SJCRH30 (cell line): ENCODE measurements around the gene HNRNPF. TPM values are rescaled to one million over a fixed set of nuclear protein-coding genes. Genes with fewer than 3 reads are reported as not detected.
"Not testable (repeated sequence)": the region's sequence is repeated elsewhere in the genome, so short reads cannot be mapped to it uniquely, and the experiment has no call there.

Experiments used
- DNase-seq, 2 experiments: peaks; one replicate each; pipeline ENCODE4 v3.0.0-alpha.2; 2015 to 2020
- H3K27ac ChIP-seq: fragments of 250-450 bp; sonication (Bioruptor Pico); 2 replicates; pipeline ENCODE4 v1.5.1; 2020; ENCODE audit warnings: mild to moderate bottlenecking, moderate library complexity
- H3K27me3 ChIP-seq: fragments of 250-450 bp; sonication (Bioruptor Pico); 2 replicates; pipeline ENCODE4 v1.5.1; 2020; ENCODE audit warnings: mild to moderate bottlenecking, moderate library complexity
- H3K36me3 ChIP-seq: fragments of 250-450 bp; sonication (Bioruptor Pico); 2 replicates; pipeline ENCODE4 v1.5.1; 2020; ENCODE audit warnings: mild to moderate bottlenecking, moderate library complexity
- H3K4me1 ChIP-seq: fragments of 250-450 bp; sonication (Bioruptor Pico); 2 replicates; pipeline ENCODE4 v1.5.1; 2020; ENCODE audit warnings: mild to moderate bottlenecking, moderate library complexity
- H3K4me3 ChIP-seq: fragments of 250-450 bp; sonication (Bioruptor Pico); 2 replicates; pipeline ENCODE4 v1.5.1; 2020; ENCODE audit warnings: mild to moderate bottlenecking, moderate library complexity
- H3K9me3 ChIP-seq: fragments of 250-450 bp; sonication (Bioruptor Pico); replicated peaks from 2 replicates; pipeline ENCODE4 v1.5.1; 2020; ENCODE audit warnings: mild to moderate bottlenecking, moderate library complexity
- total RNA-seq: library from RNA; depleted of rRNA; stranded (reverse); fragments of >200 nt; shearing (Covaris generic); gene quantifications from 2 replicates; pipeline ENCODE4 v1.2.3, GENCODE V29; 2014; rRNA removed

The HNRNPF gene
- total RNA-seq: 63.2 and 64.7 TPM in 2 replicates

GRCh38 chr10:43408710-43409384, at the start of gene HNRNPF:
TSS of gene HNRNPF (minus strand) at chr10:43409186. CDS start at chr10:43387884, 21,302 bp downstream.
- Histone ChIP-seq H3K36me3 (no peaks in the 10 kb centered on the region), H3K4me3 (peak within 1 kb of the TSS; percentile 65), H3K27ac (peak within 1 kb of the TSS; percentile 90), H3K9me3 (no peaks in the 10 kb centered on the region), H3K4me1 (no peaks in the 10 kb centered on the region), H3K27me3 (no peaks in the 10 kb centered on the region)
- DNase-seq: peak; percentile 63 to 72

- no peaks in the 10 kb centered on the region for H3K4me1 ChIP-seq
- no peaks in the 10 kb centered on the region for H3K27me3 ChIP-seq
- no peak overlapping the region for H3K4me3 ChIP-seq
- DNase-seq: no peak
- H3K36me3 ChIP-seq: no peaks in the 10 kb centered on the region
- H3K27ac ChIP-seq: no peak overlapping the region
- no peaks in the 10 kb centered on the region for H3K9me3 ChIP-seq
Observed at GRCh38 chr10:43458227-43458626, 49.2 kb upstream of the HNRNPF start.

- H3K4me1 ChIP-seq, DNase-seq, H3K9me3 ChIP-seq, H3K36me3 ChIP-seq, H3K27me3 ChIP-seq, H3K4me3 ChIP-seq, H3K27ac ChIP-seq: not testable (repeated sequence)
Observed at GRCh38 chr10:43456561-43456960, 47.6 kb upstream of the HNRNPF start.

GRCh38 chr10:43454025-43454424, 45.0 kb upstream of the HNRNPF start:
- not testable (repeated sequence) for H3K36me3 ChIP-seq, H3K4me1 ChIP-seq, H3K27ac ChIP-seq, H3K4me3 ChIP-seq, DNase-seq, H3K27me3 ChIP-seq, H3K9me3 ChIP-seq

- no peak for DNase-seq
- H3K4me3 ChIP-seq: no peak overlapping the region
- no peaks in the 10 kb centered on the region for H3K4me1 ChIP-seq
- no peaks in the 10 kb centered on the region for H3K36me3 ChIP-seq
- H3K27ac ChIP-seq: no peak overlapping the region
- no peaks in the 10 kb centered on the region for H3K27me3 ChIP-seq
- no peaks in the 10 kb centered on the region for H3K9me3 ChIP-seq
Observed at GRCh38 chr10:43453266-43453831, 44.4 kb upstream of the HNRNPF start.

- Histone ChIP-seq H3K36me3 (no peaks in the 10 kb centered on the region), H3K27ac (no peak overlapping the region), H3K9me3 (no peaks in the 10 kb centered on the region), H3K4me3 (no peak overlapping the region), H3K4me1 (no peaks in the 10 kb centered on the region), H3K27me3 (no peaks in the 10 kb centered on the region)
- no peak for DNase-seq
Observed at GRCh38 chr10:43452356-43452914, 43.4 kb upstream of the HNRNPF start.

GRCh38 chr10:43448742-43449141, 39.8 kb upstream of the HNRNPF start:
- Histone ChIP-seq H3K4me1 (no peaks in the 10 kb centered on the region), H3K36me3 (no peaks in the 10 kb centered on the region), H3K27me3 (no peaks in the 10 kb centered on the region), H3K27ac (no peak overlapping the region), H3K9me3 (no peaks in the 10 kb centered on the region), H3K4me3 (no peak overlapping the region)
- DNase-seq: no peak

GRCh38 chr10:43446219-43447017, 37.4 kb upstream of the HNRNPF start:
- H3K27me3 ChIP-seq, H3K9me3 ChIP-seq, H3K4me1 ChIP-seq, H3K4me3 ChIP-seq, H3K27ac ChIP-seq, DNase-seq, H3K36me3 ChIP-seq: not testable (repeated sequence)

- no peak for DNase-seq
- no peaks in the 10 kb centered on the region for H3K36me3 ChIP-seq
- no peak overlapping the region for H3K4me3 ChIP-seq
Observed at GRCh38 chr10:43444897-43445466, 36.0 kb upstream of the HNRNPF start.

GRCh38 chr10:43444323-43444722, 35.3 kb upstream of the HNRNPF start:
- H3K27ac ChIP-seq: no peak overlapping the region
- no peaks in the 10 kb centered on the region for H3K27me3 ChIP-seq
- no peaks in the 10 kb centered on the region for H3K4me1 ChIP-seq
- H3K36me3 ChIP-seq: no peaks in the 10 kb centered on the region
- H3K4me3 ChIP-seq: no peak overlapping the region
- no peaks in the 10 kb centered on the region for H3K9me3 ChIP-seq
- no peak for DNase-seq

More at GRCh38 chr10:43444897-43445466, 36.0 kb upstream of the HNRNPF start:
- no peaks in the 10 kb centered on the region for H3K4me1 ChIP-seq
- H3K27ac ChIP-seq: no peak overlapping the region
- H3K9me3 ChIP-seq: no peaks in the 10 kb centered on the region
- no peaks in the 10 kb centered on the region for H3K27me3 ChIP-seq

- Histone ChIP-seq H3K27me3 (no peaks in the 10 kb centered on the region), H3K4me3 (no peak overlapping the region), H3K4me1 (no peaks in the 10 kb centered on the region), H3K27ac (no peak overlapping the region), H3K9me3 (no peaks in the 10 kb centered on the region), H3K36me3 (no peaks in the 10 kb centered on the region)
- DNase-seq: no peak
Observed at GRCh38 chr10:43440463-43441134, 31.6 kb upstream of the HNRNPF start.

GRCh38 chr10:43437141-43437870, 28.3 kb upstream of the HNRNPF start:
- peak overlapping the region; percentile 77 for H3K27ac ChIP-seq
- H3K9me3 ChIP-seq: no peaks in the 10 kb centered on the region
- no peaks in the 10 kb centered on the region for H3K4me1 ChIP-seq
- H3K27me3 ChIP-seq: no peaks in the 10 kb centered on the region
- no peaks in the 10 kb centered on the region for H3K36me3 ChIP-seq
- no peak for DNase-seq
- H3K4me3 ChIP-seq: peak overlapping the region; percentile 80

GRCh38 chr10:43436291-43437140, 27.5 kb upstream of the HNRNPF start, which contains the start of gene ZNF487:
TSS of gene ZNF487 (plus strand) at chr10:43437111. CDS start at chr10:43475814, 38,703 bp downstream.
- Histone ChIP-seq H3K4me1 (no peaks in the 10 kb centered on the region), H3K27me3 (no peaks in the 10 kb centered on the region), H3K9me3 (no peaks in the 10 kb centered on the region), H3K4me3 (peak within 1 kb of the TSS; percentile 80), H3K27ac (peak within 1 kb of the TSS; percentile 77), H3K36me3 (no peaks in the 10 kb centered on the region)
- DNase-seq: peak; percentile 65 to 71
